Activated CD4-positive, alpha-beta memory T cell treated with anti-CD3 and anti-CD28 coated beads, Interleukin-2, amount 10 ng/mL, durations not matched to agents 7 days and 5 days (primary cell): ENCODE data around the gene USP25. TPM values are rescaled to one million over a fixed set of nuclear protein-coding genes. Genes with fewer than 3 reads are reported as not detected.

Source experiments
- CTCF ChIA-PET: fragments of 350-600 bp; sonication (Branson Sonifier 250); formaldehyde crosslinking; loops from one replicate; lab custom pipeline; 2021; ENCODE audit warnings: antibody characterized with exemption, inconsistent platforms; lab: Charles Lee
- POLR2A ChIA-PET: fragments of 350-600 bp; sonication (Branson Sonifier 250); formaldehyde crosslinking; loops from one replicate; lab custom pipeline; 2021; ENCODE audit warnings: antibody characterized with exemption; lab: Charles Lee
- DNase-seq: peaks from one replicate; pipeline ENCODE4 v3.0.0-alpha.2; 2020
- H3K27ac Mint-ChIP-seq: one replicate; pipeline ENCODE4 v1.8.0; 2021; ENCODE audit warnings: mild to moderate bottlenecking, mixed read lengths
- H3K27me3 Mint-ChIP-seq: one replicate; pipeline ENCODE4 v1.8.0; 2021; ENCODE audit warnings: mixed read lengths
- H3K36me3 Mint-ChIP-seq: one replicate; pipeline ENCODE4 v1.8.0; 2021; ENCODE audit warnings: low read depth, mixed read lengths
- H3K4me1 Mint-ChIP-seq: one replicate; pipeline ENCODE4 v1.8.0; 2021; ENCODE audit warnings: mixed read lengths
- H3K4me3 Mint-ChIP-seq: one replicate; pipeline ENCODE4 v1.8.0; 2021; ENCODE audit warnings: mild to moderate bottlenecking, mixed read lengths
- H3K9me3 Mint-ChIP-seq: one replicate; pipeline ENCODE4 v1.8.0; 2021; ENCODE audit warnings: mixed read lengths
- total RNA-seq, 2 experiments: library from RNA; stranded (reverse); gene quantifications; one replicate each; pipeline ENCODE4 v1.2.3, GENCODE V29; 2021

The USP25 gene
- total RNA-seq, 2 experiments from 2014 or later, result 53.5 to 61.0 TPM

- no peak overlapping the region for H3K27ac Mint-ChIP-seq
- peaks cover 24% of the 10 kb centered on the region for H3K4me1 Mint-ChIP-seq
- H3K27me3 Mint-ChIP-seq, result no peaks in the 10 kb centered on the region
- H3K36me3 Mint-ChIP-seq, result peaks cover 37% of the 10 kb centered on the region
- H3K9me3 Mint-ChIP-seq, result peaks cover 19% of the 10 kb centered on the region
- CTCF ChIA-PET, result no interaction called here
- no peak for DNase-seq
- H3K4me3 Mint-ChIP-seq, result no peak overlapping the region
- POLR2A ChIA-PET, result no interaction called here
These were observed 24.0 kb downstream of the USP25 start for GRCh38 chr21:15753741-15754140.

GRCh38 chr21:15754640-15755039 lies 24.9 kb downstream of the USP25 start:
- no peak for DNase-seq
- no peak overlapping the region for H3K27ac Mint-ChIP-seq
- POLR2A ChIA-PET, result no interaction called here

GRCh38 chr21:15755125-15755524 lies 25.3 kb downstream of the USP25 start:
- CTCF ChIA-PET, result no interaction called here

More at GRCh38 chr21:15754640-15755039, 24.9 kb downstream of the USP25 start:
- H3K4me1 Mint-ChIP-seq, result peaks cover 20% of the 10 kb centered on the region
- CTCF ChIA-PET, result no interaction called here
- H3K9me3 Mint-ChIP-seq, result peaks cover 23% of the 10 kb centered on the region
- H3K36me3 Mint-ChIP-seq, result peaks cover 37% of the 10 kb centered on the region
- no peak overlapping the region for H3K4me3 Mint-ChIP-seq
- H3K27me3 Mint-ChIP-seq, result no peaks in the 10 kb centered on the region

GRCh38 chr21:15759469-15759868 lies 29.7 kb downstream of the USP25 start:
- no peak overlapping the region for H3K27ac Mint-ChIP-seq
- CTCF ChIA-PET, result interaction anchor here (1.2 kb wide), 1 partner anchor 11 kb away, joined by 3 read pairs; no protein-coding TSS in a partner anchor
- H3K4me3 Mint-ChIP-seq, result no peak overlapping the region
- POLR2A ChIA-PET, result interaction anchor here (1.0 kb wide), 1 partner anchor 29 kb away, joined by 3 read pairs; no protein-coding TSS in a partner anchor
- no peaks in the 10 kb centered on the region for H3K27me3 Mint-ChIP-seq
- H3K36me3 Mint-ChIP-seq, result peaks cover 54% of the 10 kb centered on the region
- DNase-seq, result no peak
- H3K4me1 Mint-ChIP-seq, result peaks cover 23% of the 10 kb centered on the region
- H3K9me3 Mint-ChIP-seq, result peaks cover 20% of the 10 kb centered on the region

More at GRCh38 chr21:15755125-15755524, 25.3 kb downstream of the USP25 start:
- POLR2A ChIA-PET, result no interaction called here
- H3K27me3 Mint-ChIP-seq, result no peaks in the 10 kb centered on the region
- H3K9me3 Mint-ChIP-seq, result peaks cover 23% of the 10 kb centered on the region
- no peak for DNase-seq
- peaks cover 39% of the 10 kb centered on the region for H3K36me3 Mint-ChIP-seq
- H3K4me1 Mint-ChIP-seq, result peaks cover 22% of the 10 kb centered on the region
- H3K4me3 Mint-ChIP-seq, result no peak overlapping the region
- H3K27ac Mint-ChIP-seq, result no peak overlapping the region

GRCh38 chr21:15761507-15762100 lies 31.8 kb downstream of the USP25 start:
- Mint-ChIP-seq H3K4me1 (peaks cover 14% of the 10 kb centered on the region), H3K36me3 (peaks cover 54% of the 10 kb centered on the region), H3K4me3 (no peak overlapping the region), H3K9me3 (peaks cover 17% of the 10 kb centered on the region), H3K27me3 (no peaks in the 10 kb centered on the region), H3K27ac (no peak overlapping the region)
- ChIA-PET CTCF (no interaction called here), POLR2A (no interaction called here)
- DNase-seq, result no peak

- no peak for DNase-seq
- H3K9me3 Mint-ChIP-seq, result peaks cover 6% of the 10 kb centered on the region
- ChIA-PET CTCF (no interaction called here), POLR2A (interaction anchor here (1.5 kb wide), 1 partner anchor 12 kb away, joined by 3 read pairs; no protein-coding TSS in a partner anchor)
- no peak overlapping the region for H3K4me3 Mint-ChIP-seq
- H3K27ac Mint-ChIP-seq, result no peak overlapping the region
- no peaks in the 10 kb centered on the region for H3K27me3 Mint-ChIP-seq
- peaks cover 55% of the 10 kb centered on the region for H3K36me3 Mint-ChIP-seq
- peaks cover 5% of the 10 kb centered on the region for H3K4me1 Mint-ChIP-seq
These were observed 33.6 kb downstream of the USP25 start for GRCh38 chr21:15763359-15763758.

GRCh38 chr21:15764878-15765277 lies 35.1 kb downstream of the USP25 start:
- Mint-ChIP-seq H3K4me1 (peaks cover 5% of the 10 kb centered on the region), H3K27ac (no peak overlapping the region), H3K27me3 (no peaks in the 10 kb centered on the region), H3K36me3 (peaks cover 57% of the 10 kb centered on the region), H3K4me3 (no peak overlapping the region), H3K9me3 (peaks cover 2% of the 10 kb centered on the region)
- ChIA-PET POLR2A (no interaction called here), CTCF (no interaction called here)
- no peak for DNase-seq

GRCh38 chr21:15766952-15767603 lies 37.3 kb downstream of the USP25 start:
- DNase-seq, result no peak
- no peaks in the 10 kb centered on the region for H3K27me3 Mint-ChIP-seq
- CTCF ChIA-PET, result interaction anchor here (0.6 kb wide), 1 partner anchor 95 kb away, joined by 3 read pairs; no protein-coding TSS in a partner anchor
- POLR2A ChIA-PET, result no interaction called here
- no peak overlapping the region for H3K4me3 Mint-ChIP-seq
- H3K36me3 Mint-ChIP-seq, result peaks cover 54% of the 10 kb centered on the region
- H3K27ac Mint-ChIP-seq, result no peak overlapping the region
- peaks cover 1% of the 10 kb centered on the region for H3K9me3 Mint-ChIP-seq
- peaks cover 2% of the 10 kb centered on the region for H3K4me1 Mint-ChIP-seq

GRCh38 chr21:15768045-15768601 lies 38.3 kb downstream of the USP25 start:
- no peaks in the 10 kb centered on the region for H3K27me3 Mint-ChIP-seq
- H3K27ac Mint-ChIP-seq, result no peak overlapping the region
- H3K4me3 Mint-ChIP-seq, result no peak overlapping the region
- CTCF ChIA-PET, result no interaction called here
- H3K9me3 Mint-ChIP-seq, result no peaks in the 10 kb centered on the region
- POLR2A ChIA-PET, result no interaction called here
- no peak for DNase-seq
- no peaks in the 10 kb centered on the region for H3K4me1 Mint-ChIP-seq
- peaks cover 48% of the 10 kb centered on the region for H3K36me3 Mint-ChIP-seq

GRCh38 chr21:15768853-15769252 lies 39.1 kb downstream of the USP25 start:
- H3K4me3 Mint-ChIP-seq, result no peak overlapping the region
- DNase-seq, result no peak
- no peak overlapping the region for H3K27ac Mint-ChIP-seq
- CTCF ChIA-PET, result no interaction called here
- peaks cover 48% of the 10 kb centered on the region for H3K36me3 Mint-ChIP-seq
- POLR2A ChIA-PET, result no interaction called here
- no peaks in the 10 kb centered on the region for H3K27me3 Mint-ChIP-seq
- H3K9me3 Mint-ChIP-seq, result no peaks in the 10 kb centered on the region
- no peaks in the 10 kb centered on the region for H3K4me1 Mint-ChIP-seq

GRCh38 chr21:15771311-15771710 lies 41.5 kb downstream of the USP25 start:
- Mint-ChIP-seq H3K27ac (no peak overlapping the region), H3K4me3 (no peak overlapping the region), H3K27me3 (no peaks in the 10 kb centered on the region), H3K36me3 (peaks cover 44% of the 10 kb centered on the region), H3K9me3 (no peaks in the 10 kb centered on the region), H3K4me1 (peaks cover 4% of the 10 kb centered on the region)
- ChIA-PET POLR2A (interaction anchor here (0.6 kb wide), 1 partner anchor 20 kb away, joined by 3 read pairs; no protein-coding TSS in a partner anchor), CTCF (no interaction called here)
- DNase-seq, result no peak

GRCh38 chr21:15772654-15773053 lies 42.9 kb downstream of the USP25 start:
- CTCF ChIA-PET, result no interaction called here
- Mint-ChIP-seq H3K27ac (no peak overlapping the region), H3K27me3 (no peaks in the 10 kb centered on the region), H3K36me3 (peaks cover 35% of the 10 kb centered on the region), H3K4me1 (peaks cover 9% of the 10 kb centered on the region), H3K4me3 (no peak overlapping the region), H3K9me3 (no peaks in the 10 kb centered on the region)
- no peak for DNase-seq
- POLR2A ChIA-PET, result interaction anchor here (0.5 kb wide), 1 partner anchor 51 kb away, joined by 3 read pairs; no protein-coding TSS in a partner anchor

- Mint-ChIP-seq H3K4me3 (no peak overlapping the region), H3K4me1 (peaks cover 9% of the 10 kb centered on the region), H3K9me3 (no peaks in the 10 kb centered on the region), H3K36me3 (peaks cover 22% of the 10 kb centered on the region), H3K27me3 (no peaks in the 10 kb centered on the region), H3K27ac (no peak overlapping the region)
- DNase-seq, result no peak
- CTCF ChIA-PET, result interaction anchor here (1.0 kb wide), 1 partner anchor 52 kb away, joined by 3 read pairs; no protein-coding TSS in a partner anchor
- POLR2A ChIA-PET, result no interaction called here
These were observed 44.8 kb downstream of the USP25 start for GRCh38 chr21:15774590-15774989.
